ENCODE measurements around the gene CLSTN1. TPM values are rescaled to one million over a fixed set of nuclear protein-coding genes. Genes with fewer than 3 reads are reported as not detected.

Gene CLSTN1
- polyA plus RNA-seq, 1 of the 3 experiments (the other 2 are of a cell fraction), result 59.6 TPM

DNA sequence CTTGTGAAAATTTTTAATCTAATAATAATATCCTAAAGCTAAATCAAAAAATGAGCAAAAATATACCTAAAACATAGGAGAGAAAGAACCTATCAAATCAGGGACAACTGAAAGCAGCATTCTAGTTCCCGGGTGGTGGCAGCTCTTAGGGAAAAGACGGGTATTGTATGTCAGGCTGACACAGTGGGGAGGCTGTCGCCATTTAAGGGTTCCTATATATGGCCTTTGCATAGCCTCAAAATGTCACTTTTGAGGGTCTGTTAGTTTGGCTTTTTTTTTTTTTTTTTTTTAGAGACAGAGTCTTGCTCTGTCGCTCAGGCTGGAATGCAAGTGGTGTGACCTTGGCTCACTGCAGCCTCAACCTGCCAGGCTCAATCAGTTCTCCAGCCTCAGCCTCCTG lies 6.0 kb downstream of the CLSTN1 start:
- 98% methylated on average over 4 of the region's 4 CpGs for WGBS (ENCODE audit: low lambda C conversion rate)
- ChIA-PET CTCF (interaction anchor here (0.9 kb wide), 1 partner anchor 33 kb away, joined by 3 read pairs; no protein-coding TSS in a partner anchor), POLR2A (interaction anchor here (0.6 kb wide), 1 partner anchor 191 kb away, joined by 3 read pairs; no protein-coding TSS in a partner anchor)
- Histone ChIP-seq H3K9me3 (no peaks in the 10 kb centered on the region), H2AFZ (ENCODE audit: low read depth) (no peak overlapping the region), H3K4me1 (ENCODE audit: control insufficient read depth in 1 of 2, insufficient read depth in 2 of 2, low read depth in 1 of 2, low read length in 1 of 2) (peaks cover 0 to 7% of the 10 kb centered on the region in 2 experiments; a peak in 3 of 4 replicates), H3K9me2 (no peaks in the 10 kb centered on the region), H4K20me1 (ENCODE audit: insufficient read depth) (peaks cover 25% of the 10 kb centered on the region), H3K27me3 (ENCODE audit: insufficient read depth) (no peaks in the 10 kb centered on the region), H3K36me3 (replicated peaks in 1 of 2; ENCODE audit: control insufficient read depth in 1 of 2, insufficient read depth in 2 of 2, low read length in 1 of 2) (peaks cover 0 to 5% of the 10 kb centered on the region in 2 experiments), H3F3A (replicated peaks; ENCODE audit: insufficient read depth) (peaks cover 13% of the 10 kb centered on the region), H3K4me3 (ENCODE audit: low read depth in 2 of 2, low read length in 1 of 2) (no peak overlapping the region), H3K27ac (ENCODE audit: low read depth in 2 of 2, low read length in 1 of 2) (no peak overlapping the region), H3K79me2 (ENCODE audit: insufficient read depth) (peaks cover 100% of the 10 kb centered on the region), H3K4me2 (no peak overlapping the region), H3K9ac (no peak overlapping the region)
- TF ChIP-seq RCOR1 (IDR thresholded peaks at IDR 0.05; ENCODE audit: low read length), result no peak
- no peak for TF ChIP-seq RFX5 (IDR thresholded peaks at IDR 0.05; ENCODE audit: low read length)
- TF ChIP-seq GATA2 (CRISPR knock-in tag; IDR thresholded peaks at IDR 0.05), result no peak
- no peak for TF ChIP-seq SMC3 (IDR thresholded peaks at IDR 0.05; ENCODE audit: low read depth, low read length)
- no peak for TF ChIP-seq MXI1 (IDR thresholded peaks at IDR 0.05; ENCODE audit: low read depth, low read length)
- no peak for TF ChIP-seq TCF12 (IDR thresholded peaks at IDR 0.05)
- TF ChIP-seq, protein P1, sequence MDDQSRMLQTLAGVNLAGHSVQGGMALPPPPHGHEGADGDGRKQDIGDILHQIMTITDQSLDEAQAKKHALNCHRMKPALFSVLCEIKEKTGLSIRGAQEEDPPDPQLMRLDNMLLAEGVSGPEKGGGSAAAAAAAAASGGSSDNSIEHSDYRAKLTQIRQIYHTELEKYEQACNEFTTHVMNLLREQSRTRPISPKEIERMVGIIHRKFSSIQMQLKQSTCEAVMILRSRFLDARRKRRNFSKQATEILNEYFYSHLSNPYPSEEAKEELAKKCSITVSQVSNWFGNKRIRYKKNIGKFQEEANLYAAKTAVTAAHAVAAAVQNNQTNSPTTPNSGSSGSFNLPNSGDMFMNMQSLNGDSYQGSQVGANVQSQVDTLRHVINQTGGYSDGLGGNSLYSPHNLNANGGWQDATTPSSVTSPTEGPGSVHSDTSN (IDR thresholded peaks at IDR 0.05), result no peak
- no peak for TF ChIP-seq FOXJ3 (CRISPR knock-in tag; IDR thresholded peaks at IDR 0.05)
- TF ChIP-seq, protein P2, sequence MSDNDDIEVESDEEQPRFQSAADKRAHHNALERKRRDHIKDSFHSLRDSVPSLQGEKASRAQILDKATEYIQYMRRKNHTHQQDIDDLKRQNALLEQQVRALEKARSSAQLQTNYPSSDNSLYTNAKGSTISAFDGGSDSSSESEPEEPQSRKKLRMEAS (IDR thresholded peaks at IDR 0.05; ENCODE audit: low read depth), result no peak
- no peak for TF ChIP-seq YY1 (IDR thresholded peaks at IDR 0.05; ENCODE audit: low read depth)
- TF ChIP-seq EP300 (IDR thresholded peaks at IDR 0.05; ENCODE audit: borderline replicate concordance in 1 of 2, low read depth in 1 of 2, low read length in 1 of 2), result no peak
- TF ChIP-seq TEAD4 (IDR thresholded peaks at IDR 0.05; ENCODE audit: borderline replicate concordance, insufficient read depth), result no peak
- TF ChIP-seq, protein P3, sequence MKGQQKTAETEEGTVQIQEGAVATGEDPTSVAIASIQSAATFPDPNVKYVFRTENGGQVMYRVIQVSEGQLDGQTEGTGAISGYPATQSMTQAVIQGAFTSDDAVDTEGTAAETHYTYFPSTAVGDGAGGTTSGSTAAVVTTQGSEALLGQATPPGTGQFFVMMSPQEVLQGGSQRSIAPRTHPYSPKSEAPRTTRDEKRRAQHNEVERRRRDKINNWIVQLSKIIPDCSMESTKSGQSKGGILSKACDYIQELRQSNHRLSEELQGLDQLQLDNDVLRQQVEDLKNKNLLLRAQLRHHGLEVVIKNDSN (IDR thresholded peaks at IDR 0.05; ENCODE audit: borderline replicate concordance, low read depth), result no peak
- DNase-seq, result no peak

DNA sequence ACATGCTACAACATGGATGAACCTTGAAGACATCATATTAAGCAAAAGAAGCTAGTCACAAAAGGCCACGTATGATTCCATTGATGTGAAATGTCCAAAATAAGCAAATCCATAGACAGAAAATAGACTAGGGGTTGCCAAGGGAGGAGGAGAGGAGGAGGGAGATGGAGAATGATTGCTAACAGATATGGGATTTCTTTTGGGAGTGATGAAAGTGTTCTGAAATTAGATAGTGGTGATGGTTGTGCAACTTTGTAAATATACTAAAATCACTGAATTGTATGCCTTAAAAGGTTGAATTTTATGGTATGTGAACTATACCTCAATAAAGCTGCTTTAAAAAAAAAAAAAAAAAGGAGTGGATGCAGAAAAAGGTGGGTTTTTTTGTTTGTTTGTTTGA lies 7.6 kb downstream of the CLSTN1 start:
- no peak for DNase-seq
- H3K9ac ChIP-seq, result no peak overlapping the region
- CTCF ChIA-PET, result interaction anchor here (0.6 to 1.4 kb wide), 2 partner anchors 32 to 270 kb away, joined by 3 read pairs; no protein-coding TSS in a partner anchor
- H3K79me2 ChIP-seq (ENCODE audit: insufficient read depth), result peaks cover 100% of the 10 kb centered on the region
- 88% methylated on average over 1 of the region's 1 CpG for WGBS (ENCODE audit: low lambda C conversion rate)
- no peak for TF ChIP-seq FOSL2 (IDR thresholded peaks at IDR 0.05; ENCODE audit: borderline replicate concordance, low read depth)
- TF ChIP-seq EP300 (IDR thresholded peaks at IDR 0.05; ENCODE audit: borderline replicate concordance in 1 of 2, low read depth in 1 of 2, low read length in 1 of 2), result no peak
- no peak for TF ChIP-seq TCF12 (IDR thresholded peaks at IDR 0.05)
- TF ChIP-seq GATA2 (CRISPR knock-in tag; IDR thresholded peaks at IDR 0.05), result no peak
- TF ChIP-seq, protein P1 (IDR thresholded peaks at IDR 0.05), result no peak
- TF ChIP-seq GABPA (IDR thresholded peaks at IDR 0.05; ENCODE audit: low read depth), result no peak
- H3K4me1 ChIP-seq (ENCODE audit: control insufficient read depth in 1 of 2, insufficient read depth in 2 of 2, low read depth in 1 of 2, low read length in 1 of 2), result peaks cover 0 to 2% of the 10 kb centered on the region in 2 experiments; a peak in 1 of 4 replicates
- no peak overlapping the region for H2AFZ ChIP-seq (ENCODE audit: low read depth)
- H3K27me3 ChIP-seq (ENCODE audit: insufficient read depth), result no peaks in the 10 kb centered on the region
- no peak overlapping the region for H3K4me2 ChIP-seq
- no peak overlapping the region for H3K27ac ChIP-seq (ENCODE audit: low read depth in 2 of 2, low read length in 1 of 2)
- no peaks in the 10 kb centered on the region for H3K9me3 ChIP-seq
- POLR2A ChIA-PET, result no interaction called here
- H3K36me3 ChIP-seq (replicated peaks in 1 of 2; ENCODE audit: control insufficient read depth in 1 of 2, insufficient read depth in 2 of 2, low read length in 1 of 2), result peaks cover 0 to 5% of the 10 kb centered on the region in 2 experiments
- peaks cover 18% of the 10 kb centered on the region for H4K20me1 ChIP-seq (ENCODE audit: insufficient read depth)
- H3K9me2 ChIP-seq, result no peaks in the 10 kb centered on the region
- H3K4me3 ChIP-seq (ENCODE audit: low read depth in 2 of 2, low read length in 1 of 2), result no peak overlapping the region
- H3F3A ChIP-seq (replicated peaks; ENCODE audit: insufficient read depth), result peaks cover 4% of the 10 kb centered on the region

Measured in SK-N-SH (cell line).